22Rv1 (cell line): ENCODE measurements around the gene GEMIN7.

Source experiments
- CTCF ChIP-seq: fragments of 450-650 bp; IDR thresholded peaks from 2 replicates; pipeline ENCODE4 v1.5.1; 2017; ENCODE audit warnings: mild to moderate bottlenecking
- ZFX ChIP-seq: fragments of 450-650 bp; IDR thresholded peaks from 2 replicates; pipeline ENCODE4 v1.6.1; 2017; ENCODE audit warnings: antibody characterized with exemption, borderline replicate concordance

- TF ChIP-seq CTCF (no peak), ZFX (no peak)
Measured at GRCh38 chr19:45070214-45070613, 8.8 kb upstream of the GEMIN7 start.
